B cell (primary cell): ENCODE measurements around the gene P2RX5.

Experiments
- EZH2 ChIP-seq: IDR thresholded peaks from 2 replicates; pipeline ENCODE4 v1.6.1; 2012; ENCODE audit warnings: borderline replicate concordance, low read depth, mild to moderate bottlenecking, moderate library complexity, low read length; ENCODE audit not compliant: insufficient read depth, poor library complexity, severe bottlenecking
- TF ChIP-seq, protein P1 (sequence below): fragments of 200-600 bp; IDR thresholded peaks from one replicate; pipeline ENCODE4 v1.8.0; 2022; ENCODE audit warnings: antibody characterized with exemption, mild to moderate bottlenecking

DNA sequence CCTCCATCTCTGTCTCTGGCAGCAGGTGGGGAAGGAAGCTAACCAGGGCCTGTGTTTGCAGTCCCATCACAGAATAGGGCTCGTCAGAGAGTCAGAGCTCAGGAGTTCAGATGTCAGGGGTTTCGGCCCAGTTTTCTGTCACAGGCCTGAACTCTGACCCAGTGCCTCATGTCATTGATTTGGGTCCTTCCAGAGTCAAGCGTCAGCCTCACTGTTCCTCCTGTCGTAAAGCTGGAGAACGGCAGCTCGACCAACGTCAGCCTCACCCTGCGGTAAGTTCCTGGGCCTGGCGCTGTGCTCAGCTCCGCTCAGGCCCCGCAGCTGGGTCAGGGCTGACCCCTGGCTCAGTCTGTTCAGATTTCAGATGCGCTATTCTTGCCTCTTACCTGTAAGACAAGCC is 48.7 kb downstream of the P2RX5 start:
- TF ChIP-seq, protein P1, sequence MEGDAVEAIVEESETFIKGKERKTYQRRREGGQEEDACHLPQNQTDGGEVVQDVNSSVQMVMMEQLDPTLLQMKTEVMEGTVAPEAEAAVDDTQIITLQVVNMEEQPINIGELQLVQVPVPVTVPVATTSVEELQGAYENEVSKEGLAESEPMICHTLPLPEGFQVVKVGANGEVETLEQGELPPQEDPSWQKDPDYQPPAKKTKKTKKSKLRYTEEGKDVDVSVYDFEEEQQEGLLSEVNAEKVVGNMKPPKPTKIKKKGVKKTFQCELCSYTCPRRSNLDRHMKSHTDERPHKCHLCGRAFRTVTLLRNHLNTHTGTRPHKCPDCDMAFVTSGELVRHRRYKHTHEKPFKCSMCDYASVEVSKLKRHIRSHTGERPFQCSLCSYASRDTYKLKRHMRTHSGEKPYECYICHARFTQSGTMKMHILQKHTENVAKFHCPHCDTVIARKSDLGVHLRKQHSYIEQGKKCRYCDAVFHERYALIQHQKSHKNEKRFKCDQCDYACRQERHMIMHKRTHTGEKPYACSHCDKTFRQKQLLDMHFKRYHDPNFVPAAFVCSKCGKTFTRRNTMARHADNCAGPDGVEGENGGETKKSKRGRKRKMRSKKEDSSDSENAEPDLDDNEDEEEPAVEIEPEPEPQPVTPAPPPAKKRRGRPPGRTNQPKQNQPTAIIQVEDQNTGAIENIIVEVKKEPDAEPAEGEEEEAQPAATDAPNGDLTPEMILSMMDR, result no peak
- no peak for TF ChIP-seq EZH2
